ENCODE results near the gene CNTN1. TPM values are rescaled to one million over a fixed set of nuclear protein-coding genes. Genes with fewer than 3 reads are reported as not detected.

The CNTN1 gene
- total RNA-seq, 1 experiment from 2014 or later: 4.6 TPM

DNA sequence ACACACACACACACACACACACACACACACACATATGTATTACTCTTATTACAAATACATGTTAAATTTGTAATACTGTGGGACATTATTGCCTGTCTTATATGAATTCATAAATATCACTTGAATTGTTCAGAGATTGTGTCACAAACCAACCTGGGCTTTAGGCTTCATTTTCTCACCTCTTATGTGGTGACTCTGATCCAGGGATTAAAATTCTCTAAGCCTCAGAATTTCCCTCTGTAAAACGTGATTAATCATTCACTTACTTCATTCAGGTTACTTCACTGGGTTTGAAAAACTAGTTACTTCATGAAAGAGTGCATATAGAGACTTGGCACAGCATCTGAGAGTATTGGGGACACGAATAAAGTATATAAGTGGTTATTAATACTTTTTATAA is 255.6 kb downstream of the CNTN1 start:
- Histone ChIP-seq H3K27me3 (replicated peaks) (no peaks in the 10 kb centered on the region), H3K27ac (no peak overlapping the region), H3K4me1 (replicated peaks) (peaks cover 4% of the 10 kb centered on the region), H3K9me3 (replicated peaks) (no peaks in the 10 kb centered on the region), H3K36me3 (no peaks in the 10 kb centered on the region), H3K4me3 (no peak overlapping the region)
- DNase-seq (ENCODE audit: low read depth in 1 of 2, low spot score in 2 of 2): no peak

GRCh38 chr12:40953076-40953475 is 260.8 kb downstream of the CNTN1 start:
- Histone ChIP-seq H3K27me3 (replicated peaks) (no peaks in the 10 kb centered on the region), H3K9me3 (replicated peaks) (no peaks in the 10 kb centered on the region), H3K27ac (peak overlapping the region; percentile 3; the same call in 1 of the 2 replicates), H3K36me3 (no peaks in the 10 kb centered on the region), H3K4me1 (replicated peaks) (peaks cover 10% of the 10 kb centered on the region), H3K4me3 (no peak overlapping the region)
- peak in 1 of 2 experiments; percentile 50 for DNase-seq (ENCODE audit: low read depth in 1 of 2, low spot score in 2 of 2)

GRCh38 chr12:40957417-40957816 is 265.2 kb downstream of the CNTN1 start:
- Histone ChIP-seq H3K27me3 (replicated peaks) (no peaks in the 10 kb centered on the region), H3K4me3 (no peak overlapping the region), H3K27ac (no peak overlapping the region), H3K36me3 (no peaks in the 10 kb centered on the region), H3K4me1 (replicated peaks) (peaks cover 23% of the 10 kb centered on the region), H3K9me3 (replicated peaks) (no peaks in the 10 kb centered on the region)
- no peak for DNase-seq (ENCODE audit: low read depth in 1 of 2, low spot score in 2 of 2)

DNA sequence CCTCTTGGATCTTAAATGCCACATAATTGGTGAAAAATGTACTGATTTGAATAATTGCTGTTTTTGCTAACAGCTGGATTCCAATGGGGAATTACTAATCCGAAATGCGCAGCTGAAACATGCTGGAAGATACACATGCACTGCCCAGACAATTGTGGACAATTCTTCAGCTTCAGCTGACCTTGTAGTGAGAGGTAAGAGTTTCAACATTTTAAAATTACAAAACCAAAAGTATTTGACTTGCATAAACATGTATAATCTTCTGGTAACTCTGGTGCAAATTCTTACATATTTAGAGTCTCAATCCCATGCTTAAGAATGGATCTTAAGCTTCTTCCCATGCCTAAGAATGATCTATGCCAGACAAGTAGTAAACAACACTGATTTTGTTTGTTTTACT is 266.8 kb downstream of the CNTN1 start:
- Histone ChIP-seq H3K9me3 (replicated peaks) (no peaks in the 10 kb centered on the region), H3K36me3 (no peaks in the 10 kb centered on the region), H3K4me3 (no peak overlapping the region), H3K27ac (peak overlapping the region; percentile 69), H3K4me1 (replicated peaks) (peaks cover 14% of the 10 kb centered on the region), H3K27me3 (replicated peaks) (no peaks in the 10 kb centered on the region)
- peak; percentile 53 to 82 for DNase-seq (ENCODE audit: low read depth in 1 of 2, low spot score in 2 of 2)

GRCh38 chr12:40963751-40964150 is 271.5 kb downstream of the CNTN1 start:
- Histone ChIP-seq H3K4me1 (replicated peaks) (peaks cover 7% of the 10 kb centered on the region), H3K27me3 (replicated peaks) (no peaks in the 10 kb centered on the region), H3K9me3 (replicated peaks) (no peaks in the 10 kb centered on the region), H3K4me3 (no peak overlapping the region), H3K36me3 (no peaks in the 10 kb centered on the region), H3K27ac (no peak overlapping the region)
- no peak for DNase-seq (ENCODE audit: low read depth in 1 of 2, low spot score in 2 of 2)

DNA sequence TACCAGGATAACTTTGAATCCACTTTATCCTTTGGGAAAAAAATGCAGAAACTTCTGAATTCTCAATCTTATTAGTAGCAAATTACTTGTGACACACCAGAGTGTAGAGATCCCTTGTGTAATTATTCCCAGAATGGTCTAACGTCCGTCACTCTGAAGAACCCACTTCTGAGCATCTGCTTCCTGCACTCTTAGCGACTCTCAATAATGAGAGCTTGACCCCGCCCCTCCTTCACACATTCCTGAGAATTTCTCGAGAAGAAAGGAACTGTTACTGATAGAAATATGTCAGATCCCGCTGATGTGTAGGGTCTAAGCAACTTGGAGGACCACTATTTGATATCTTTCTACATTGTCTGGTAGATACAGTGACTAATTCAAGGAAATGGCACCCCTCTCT is 277.6 kb downstream of the CNTN1 start:
- Histone ChIP-seq H3K27me3 (replicated peaks) (no peaks in the 10 kb centered on the region), H3K4me3 (no peak overlapping the region), H3K4me1 (replicated peaks) (peaks cover 9% of the 10 kb centered on the region), H3K9me3 (replicated peaks) (no peaks in the 10 kb centered on the region), H3K36me3 (no peaks in the 10 kb centered on the region), H3K27ac (no peak overlapping the region)
- DNase-seq (ENCODE audit: low read depth in 1 of 2, low spot score in 2 of 2): no peak

GRCh38 chr12:40970320-40970907 is 278.2 kb downstream of the CNTN1 start:
- no peaks in the 10 kb centered on the region for H3K9me3 ChIP-seq (replicated peaks)
- H3K27me3 ChIP-seq (replicated peaks): no peaks in the 10 kb centered on the region
- H3K36me3 ChIP-seq: no peaks in the 10 kb centered on the region
- DNase-seq (ENCODE audit: low read depth in 1 of 2, low spot score in 2 of 2): no peak
- H3K4me1 ChIP-seq (replicated peaks): peaks cover 9% of the 10 kb centered on the region
- H3K4me3 ChIP-seq: no peak overlapping the region
- H3K27ac ChIP-seq: no peak overlapping the region

GRCh38 chr12:40971911-40972310 is 279.7 kb downstream of the CNTN1 start:
- Histone ChIP-seq H3K4me3 (no peak overlapping the region), H3K27me3 (replicated peaks) (no peaks in the 10 kb centered on the region), H3K4me1 (replicated peaks) (peaks cover 9% of the 10 kb centered on the region), H3K36me3 (no peaks in the 10 kb centered on the region), H3K9me3 (replicated peaks) (no peaks in the 10 kb centered on the region), H3K27ac (no peak overlapping the region; the same call in 1 of the 2 replicates)
- peak in 1 of 2 experiments; percentile 39 for DNase-seq (ENCODE audit: low read depth in 1 of 2, low spot score in 2 of 2)

DNA sequence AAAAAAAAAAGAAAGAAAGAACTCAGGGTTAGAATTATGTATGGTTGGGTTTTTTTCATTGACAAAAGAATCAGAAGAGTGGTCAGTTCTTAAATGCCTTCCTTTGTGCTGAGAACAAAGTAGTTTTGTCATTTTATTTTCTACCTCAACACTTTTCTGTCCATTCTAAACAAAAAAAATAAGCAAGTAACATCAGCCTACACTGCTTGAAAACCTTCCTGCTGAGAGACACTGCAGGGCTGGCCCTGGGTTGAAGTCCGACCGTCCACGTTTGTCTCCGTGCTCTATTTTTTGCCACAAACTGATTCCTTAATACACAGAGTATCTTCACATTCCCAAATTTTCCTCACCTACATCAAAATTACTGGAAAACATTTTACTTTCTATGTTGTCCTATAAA is 284.3 kb downstream of the CNTN1 start:
- no peaks in the 10 kb centered on the region for H3K36me3 ChIP-seq
- no peaks in the 10 kb centered on the region for H3K27me3 ChIP-seq (replicated peaks)
- peaks cover 8% of the 10 kb centered on the region for H3K4me1 ChIP-seq (replicated peaks)
- no peak for DNase-seq (ENCODE audit: low read depth in 1 of 2, low spot score in 2 of 2)
- H3K9me3 ChIP-seq (replicated peaks): no peaks in the 10 kb centered on the region
- no peak overlapping the region for H3K4me3 ChIP-seq
- no peak overlapping the region for H3K27ac ChIP-seq

DNA sequence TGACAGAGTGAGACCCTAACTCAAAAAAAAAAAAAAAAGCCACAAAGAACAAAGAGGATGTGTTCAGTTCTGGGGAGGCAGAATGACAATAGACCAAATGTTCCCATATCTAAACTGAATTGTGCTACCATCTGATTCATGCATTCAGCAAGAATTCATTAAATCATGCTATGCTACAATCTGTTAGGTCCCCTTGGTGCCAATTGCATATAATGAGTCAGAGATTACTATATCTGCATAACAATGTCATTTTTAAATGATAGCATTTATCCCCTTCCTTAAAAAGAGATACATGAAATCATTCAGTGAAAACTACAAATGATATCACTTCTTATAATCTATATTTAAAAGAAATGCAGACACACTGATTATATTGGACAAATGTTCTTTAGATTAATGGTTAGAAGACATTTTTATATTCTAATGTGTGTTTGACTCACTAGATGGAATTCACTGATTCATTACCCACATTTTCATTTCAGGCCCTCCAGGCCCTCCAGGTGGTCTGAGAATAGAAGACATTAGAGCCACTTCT is 288.3 kb downstream of the CNTN1 start:
- H3K27me3 ChIP-seq (replicated peaks): no peaks in the 10 kb centered on the region
- H3K4me3 ChIP-seq: no peak overlapping the region
- no peaks in the 10 kb centered on the region for H3K9me3 ChIP-seq (replicated peaks)
- no peaks in the 10 kb centered on the region for H3K4me1 ChIP-seq (replicated peaks)
- H3K36me3 ChIP-seq: no peaks in the 10 kb centered on the region
- no peak overlapping the region for H3K27ac ChIP-seq
- DNase-seq (ENCODE audit: low read depth in 1 of 2, low spot score in 2 of 2): no peak

DNA sequence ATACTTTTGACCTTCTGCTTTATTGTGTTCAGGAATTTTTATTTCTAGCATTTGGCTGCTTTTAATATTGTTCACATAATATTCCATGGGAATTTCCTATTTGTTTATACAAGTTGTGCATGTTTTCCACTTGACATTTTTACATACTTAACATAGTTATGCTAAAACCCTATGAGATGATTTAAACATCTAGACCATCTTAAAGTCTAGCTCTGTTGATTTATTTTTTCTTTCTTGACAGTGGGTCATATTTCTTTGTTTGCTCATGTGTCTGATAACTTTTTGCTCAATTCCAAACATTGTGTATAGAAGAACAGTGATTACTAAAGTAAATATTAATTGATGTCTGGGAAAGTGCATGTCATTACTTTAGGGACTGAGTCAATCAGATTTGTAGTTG is 293.8 kb downstream of the CNTN1 start:
- peak in 1 of 2 experiments; percentile 35 for DNase-seq (ENCODE audit: low read depth in 1 of 2, low spot score in 2 of 2)
- no peak overlapping the region; the same call in 1 of the 2 replicates for H3K27ac ChIP-seq
- H3K4me1 ChIP-seq (replicated peaks): peaks cover 7% of the 10 kb centered on the region; the same call in 1 of the 2 replicates
- H3K36me3 ChIP-seq: no peaks in the 10 kb centered on the region
- no peaks in the 10 kb centered on the region for H3K27me3 ChIP-seq (replicated peaks)
- no peaks in the 10 kb centered on the region for H3K9me3 ChIP-seq (replicated peaks)
- H3K4me3 ChIP-seq: no peak overlapping the region

DNA sequence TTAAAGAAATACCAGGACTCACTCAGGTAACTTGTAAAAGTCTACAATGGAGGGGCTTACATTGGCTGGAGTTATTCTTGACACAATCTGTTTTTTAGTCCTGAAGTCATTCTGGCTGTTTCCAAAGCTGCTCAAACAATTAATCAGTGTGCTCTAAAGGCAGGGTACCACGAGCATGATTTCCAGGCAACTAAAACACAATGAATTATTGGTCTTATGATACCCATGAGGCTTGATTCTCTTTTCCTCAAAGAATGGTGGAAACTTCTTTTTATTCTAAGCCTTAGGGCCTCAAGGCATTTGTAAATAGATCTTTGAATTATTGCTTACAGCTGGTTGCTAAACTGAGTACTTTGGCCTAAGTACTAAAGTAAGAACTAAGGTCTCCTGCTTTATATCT is 296.1 kb downstream of the CNTN1 start:
- Histone ChIP-seq H3K27ac (no peak overlapping the region), H3K36me3 (no peaks in the 10 kb centered on the region), H3K4me3 (no peak overlapping the region), H3K27me3 (replicated peaks) (no peaks in the 10 kb centered on the region), H3K9me3 (replicated peaks) (no peaks in the 10 kb centered on the region), H3K4me1 (replicated peaks) (peaks cover 7% of the 10 kb centered on the region; the same call in 1 of the 2 replicates)
- DNase-seq (ENCODE audit: low read depth in 1 of 2, low spot score in 2 of 2): no peak

DNA sequence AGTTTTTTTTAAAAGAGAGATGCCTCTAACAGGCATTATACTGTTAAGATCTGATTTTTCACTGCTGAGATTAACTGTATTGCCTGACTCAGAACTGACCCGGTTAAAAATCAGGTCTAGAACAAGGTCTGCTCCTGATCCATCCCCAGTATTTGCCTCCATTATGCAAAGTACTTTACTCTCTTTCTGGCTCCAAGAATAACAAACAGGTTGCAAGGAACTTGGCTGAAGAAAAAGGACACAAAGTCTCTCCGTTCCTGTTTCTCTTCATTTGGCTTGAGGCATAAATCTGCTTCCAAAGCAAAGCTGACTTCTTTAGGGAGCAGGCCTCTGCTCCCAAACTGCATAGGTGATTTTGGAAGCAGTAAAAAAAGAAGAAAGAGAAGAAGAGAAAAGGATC is 296.6 kb downstream of the CNTN1 start:
- Histone ChIP-seq H3K27me3 (replicated peaks) (no peaks in the 10 kb centered on the region), H3K36me3 (no peaks in the 10 kb centered on the region), H3K4me3 (no peak overlapping the region), H3K9me3 (replicated peaks) (no peaks in the 10 kb centered on the region), H3K4me1 (replicated peaks) (peaks cover 7% of the 10 kb centered on the region; the same call in 1 of the 2 replicates), H3K27ac (no peak overlapping the region)
- no peak for DNase-seq (ENCODE audit: low read depth in 1 of 2, low spot score in 2 of 2)

- H3K27me3 ChIP-seq (replicated peaks): no peaks in the 10 kb centered on the region
- no peaks in the 10 kb centered on the region for H3K36me3 ChIP-seq
- DNase-seq (ENCODE audit: low read depth in 1 of 2, low spot score in 2 of 2): no peak
- H3K27ac ChIP-seq: no peak overlapping the region
- H3K4me1 ChIP-seq (replicated peaks): peaks cover 7% of the 10 kb centered on the region; the same call in 1 of the 2 replicates
- no peaks in the 10 kb centered on the region for H3K9me3 ChIP-seq (replicated peaks)
- no peak overlapping the region for H3K4me3 ChIP-seq
These were observed 297.5 kb downstream of the CNTN1 start for GRCh38 chr12:40989785-40990184.

GRCh38 chr12:40992158-40992557 is 299.9 kb downstream of the CNTN1 start:
- Histone ChIP-seq H3K27me3 (replicated peaks) (no peaks in the 10 kb centered on the region), H3K9me3 (replicated peaks) (no peaks in the 10 kb centered on the region), H3K27ac (no peak overlapping the region), H3K4me3 (no peak overlapping the region), H3K36me3 (no peaks in the 10 kb centered on the region), H3K4me1 (replicated peaks) (no peaks in the 10 kb centered on the region)
- no peak for DNase-seq (ENCODE audit: low read depth in 1 of 2, low spot score in 2 of 2)
